Kidney (tissue), 14 donors: ENCODE measurements around the gene TMEM205. TPM values are rescaled to one million over a fixed set of nuclear protein-coding genes. Genes with fewer than 3 reads are reported as not detected.
"Not testable (repeated sequence)": the region's sequence is repeated elsewhere in the genome, so short reads cannot be mapped to it uniquely, and the experiment has no call there.

Experiments
- DNase-seq, 5 donors: peaks; one replicate each; pipeline ENCODE4 v3.0.0-alpha.2; 2013 to 2020
- FAIRE-seq: peaks from 2 replicates; lab custom pipeline; 2012; peaks lifted over from hg19 to GRCh38; lab: Jason Lieb, UNC
- H3K27ac ChIP-seq, 2 donors: one replicate each; pipeline ENCODE4 v1.7.0; 2013; ENCODE audit warnings: low read depth in 2 of 2, low read length in 2 of 2, inconsistent platforms in 1 of 2
- H3K27me3 ChIP-seq: one replicate; pipeline ENCODE4 v1.7.1; 2013; ENCODE audit warnings: low read length, inconsistent platforms; ENCODE audit not compliant: control insufficient read depth, insufficient read depth
- H3K36me3 ChIP-seq, 3 donors: one replicate each; pipeline versions ENCODE4 v1.7.0 to v1.7.1; 2013; ENCODE audit warnings: low read length in 3 of 3, control low read depth in 1 of 3, inconsistent platforms in 1 of 3; ENCODE audit not compliant: insufficient read depth in 3 of 3, control insufficient read depth in 2 of 3
- H3K4me1 ChIP-seq, 3 donors: one replicate each; pipeline versions ENCODE4 v1.7.0 to v1.7.1; 2013; ENCODE audit warnings: low read length in 3 of 3, inconsistent platforms in 1 of 3, low read depth in 1 of 3; ENCODE audit not compliant: control insufficient read depth in 2 of 3, insufficient read depth in 2 of 3
- H3K4me3 ChIP-seq, 3 donors: one replicate each; pipeline versions ENCODE4 v1.7.0 to v1.8.1; 2013; ENCODE audit warnings: low read length in 3 of 3, control low read depth in 1 of 3, inconsistent platforms in 1 of 3
- H3K9ac ChIP-seq, 3 donors: one replicate each; pipeline versions ENCODE4 v1.7.0 to v1.7.1; 2013; ENCODE audit warnings: low read length in 3 of 3, control low read depth in 1 of 3, inconsistent platforms in 1 of 3
- H3K9me3 ChIP-seq, 3 donors: one replicate each; pipeline versions ENCODE4 v1.7.0 to v1.7.1; 2013; ENCODE audit warnings: low read length in 3 of 3, control low read depth in 1 of 3, inconsistent platforms in 1 of 3; ENCODE audit not compliant: control insufficient read depth in 2 of 3, insufficient read depth in 1 of 3
- CTCF ChIP-seq: IDR thresholded peaks from 3 replicates; pipeline ENCODE4 v1.5.1; 2012; ENCODE audit warnings: mild to moderate bottlenecking, moderate library complexity, borderline replicate concordance; ENCODE audit not compliant: insufficient read depth; ENCODE audit errors: extremely low read depth
- intact Hi-C: fragments of 100-400 bp; cut with DNase I; formaldehyde crosslinking; loops from one replicate; pipeline ENCODE4 v1.11.1; 2022
- polyA plus RNA-seq: library from polyadenylated mRNA; stranded (reverse); fragments of 350-450 nt; fragmentation: Illumina TruSeq; extraction: RNeasy Lipid Tissue Mini Kit (QIAGEN cat#74804); gene quantifications from one replicate; pipeline ENCODE4 v1.2.3, GENCODE V29; 2014; ENCODE audit warnings: low read depth, low replicate concordance; ENCODE audit not compliant: insufficient read depth
- total RNA-seq: library from RNA; stranded (reverse); fragmentation: NEBNext Ultra II Directional; extraction: Animal tissue kit (Norgen Biotek cat#: 25700); gene quantifications from one replicate; pipeline ENCODE4 v1.2.1, GENCODE V29; 2021
- donor health status: control.
- donor health status: control.
- donor health status: control.
- donor health status: control.
- donor health status: control.
- donor health status: DM: yes; HTN: yes; CAD: no.
- donor health status: Normal renal cell carcinoma (clear cell type).

TMEM205 gene
- total and polyA plus RNA-seq, 2 donors from 2014 or later, result 150 to 417 TPM

- H3K27me3 ChIP-seq, result no peaks in the 10 kb centered on the region
- no peak overlapping the region for H3K9ac ChIP-seq
- intact Hi-C loops, result no loop called here
- DNase-seq (peak in 2 of 5 donors; percentile 36 to 59), FAIRE-seq (no peak)
- H3K36me3 ChIP-seq, result no peaks in the 10 kb centered on the region
- H3K4me1 ChIP-seq, result peaks cover 4 to 14% (median 8%) of the 10 kb centered on the region in 3 donors
- H3K4me3 ChIP-seq, result no peak overlapping the region
- no peak for TF ChIP-seq CTCF
- no peaks in the 10 kb centered on the region for H3K9me3 ChIP-seq
- no peak overlapping the region for H3K27ac ChIP-seq
Measured at GRCh38 chr19:11322269-11323024, 23.6 kb downstream of the TMEM205 start.

- no peak overlapping the region for H3K9ac ChIP-seq
- no peak overlapping the region for H3K4me3 ChIP-seq
- no peak for TF ChIP-seq CTCF
- no peak for DNase-seq
- intact Hi-C loops, result no loop called here
- H3K36me3 ChIP-seq, result no peaks in the 10 kb centered on the region
- H3K4me1 ChIP-seq, result peaks cover 4 to 14% (median 8%) of the 10 kb centered on the region in 3 donors
- no peaks in the 10 kb centered on the region for H3K9me3 ChIP-seq
- H3K27ac ChIP-seq, result no peak overlapping the region
- H3K27me3 ChIP-seq, result no peaks in the 10 kb centered on the region
- FAIRE-seq, result no peak
Measured at GRCh38 chr19:11321191-11322126, 24.6 kb downstream of the TMEM205 start.

- H3K9me3 ChIP-seq, H3K4me3 ChIP-seq, H3K9ac ChIP-seq, FAIRE-seq, intact Hi-C loops, H3K27me3 ChIP-seq, H3K36me3 ChIP-seq, H3K27ac ChIP-seq, DNase-seq: not testable (repeated sequence)
- H3K4me1 ChIP-seq, result peaks cover 4 to 14% (median 8%) of the 10 kb centered on the region in 3 donors
Measured at GRCh38 chr19:11320278-11320995, 25.6 kb downstream of the TMEM205 start.
